HCT116 (cell line): ENCODE data around the gene UBTD2. TPM values are rescaled to one million over a fixed set of nuclear protein-coding genes. Genes with fewer than 3 reads are reported as not detected.

ENCODE experiments used
- ATAC-seq: fragments of 200-7000 bp; cut with Tn5 transposase; 2 replicates; pipeline ENCODE4 v1.9.1; 2020; ENCODE audit warnings: mild to moderate bottlenecking, moderate library complexity
- BruUV-seq: library from RNA; stranded (reverse); fragments of 400-500 nt; replicated peaks from 2 replicates; lab custom pipeline; 2021; lab: Mats Ljungman, UMichigan
- CTCF ChIA-PET: fragments of 300-600 bp; sonication (Branson Sonifier 250); formaldehyde crosslinking; loops from one replicate; lab custom pipeline; 2021; ENCODE audit warnings: antibody characterized with exemption; lab: Charles Lee
- POLR2A ChIA-PET: fragments of 300-600, 350-600 bp; sonication (Branson Sonifier 250); formaldehyde crosslinking; loops from one replicate; lab custom pipeline; 2021; ENCODE audit warnings: antibody characterized with exemption; lab: Charles Lee
- RAD21 ChIA-PET, 2 experiments: fragments of 300-600 bp; sonication (Branson Sonifier 250); formaldehyde crosslinking; loops; one replicate each; lab custom pipeline; 2023; ENCODE audit warnings: low total read pairs in 2 of 2; ENCODE audit not compliant: uncharacterized antibody in 2 of 2, unreplicated experiment in 2 of 2, low non-redundant PET in 1 of 2; lab: Charles Lee
- DNase-seq: peaks from one replicate; pipeline ENCODE4 v3.0.0-alpha.2; 2010; ENCODE audit warnings: low read depth, low spot score
- H2AFZ ChIP-seq: fragments of 200-600 bp; shearing (Covaris generic), sonication (generic); 2 replicates; pipeline ENCODE4 v1.6.1; 2017; ENCODE audit warnings: low read depth, mixed run types, mixed read lengths, antibody characterized with exemption, low read length; ENCODE audit not compliant: poor library complexity, severe bottlenecking
- H3K27ac ChIP-seq: 2 replicates; pipeline ENCODE4 v1.5.1; 2012; ENCODE audit warnings: low read depth, low read length
- H3K27me3 ChIP-seq: fragments of 200-600 bp; sonication (generic); 2 replicates; pipeline ENCODE4 v1.6.1; 2016; ENCODE audit warnings: mixed run types, low read length, mixed read lengths; ENCODE audit not compliant: insufficient read depth
- H3K36me3 ChIP-seq, 2 experiments: fragments of 200-500 bp in 1 of 2; fragments of 200-600 bp in 1 of 2; sonication (Bioruptor generic) in 1 of 2; sonication (generic) in 1 of 2; 2 replicates each; pipeline versions ENCODE4 v1.5.1 to v1.6.1; 2014 to 2016; ENCODE audit warnings: low read length in 2 of 2, inconsistent platforms in 1 of 2, mixed read lengths in 1 of 2, mixed run types in 1 of 2; ENCODE audit not compliant: insufficient read depth in 2 of 2, control insufficient read depth in 1 of 2
- H3K4me1 ChIP-seq, 2 experiments: fragments of 200-600 bp in 1 of 2; sonication (generic) in 1 of 2; 2 replicates each; pipeline versions ENCODE4 v1.5.1 to v1.6.1; 2012 to 2017; ENCODE audit warnings: low read length in 2 of 2, inconsistent platforms in 1 of 2, mild to moderate bottlenecking in 1 of 2, mixed read lengths in 1 of 2, mixed run types in 1 of 2, moderate library complexity in 1 of 2; ENCODE audit not compliant: insufficient read depth in 2 of 2, control insufficient read depth in 1 of 2
- H3K4me2 ChIP-seq: fragments of 200-600 bp; sonication (generic); 2 replicates; pipeline ENCODE4 v1.6.1; 2017; ENCODE audit warnings: mixed run types, low read length, mixed read lengths
- H3K4me3 ChIP-seq, 2 experiments: fragments of 200-600 bp in 1 of 2; sonication (generic) in 1 of 2; replicated peaks in 1 of 2; 2 replicates each; pipeline ENCODE4 v1.5.1; 2011 to 2016; ENCODE audit warnings: low read length in 2 of 2, control low read depth in 1 of 2, low read depth in 1 of 2, mild to moderate bottlenecking in 1 of 2, mixed read lengths in 1 of 2, mixed run types in 1 of 2
- H3K79me2 ChIP-seq: fragments of 200-600 bp; sonication (generic); 2 replicates; pipeline ENCODE4 v1.6.1; 2017; ENCODE audit warnings: mild to moderate bottlenecking, mixed run types, low read length, moderate library complexity, mixed read lengths; ENCODE audit not compliant: insufficient read depth
- H3K9ac ChIP-seq: fragments of 200-600 bp; sonication (generic); 2 replicates; pipeline ENCODE4 v1.6.1; 2016; ENCODE audit warnings: low read length, mixed read lengths
- H3K9me2 ChIP-seq: fragments of 200-600 bp; sonication (generic), shearing (Covaris generic); 2 replicates; pipeline ENCODE4 v1.6.1; 2017; ENCODE audit warnings: mixed run types, mild to moderate bottlenecking, moderate library complexity; ENCODE audit not compliant: insufficient read depth
- H3K9me3 ChIP-seq, 2 experiments: fragments of 200-500 bp in 1 of 2; fragments of 200-600 bp in 1 of 2; sonication (Bioruptor generic) in 1 of 2; sonication (generic) in 1 of 2; 2 replicates each; pipeline ENCODE4 v1.6.1; 2014 to 2017; ENCODE audit warnings: low read length in 2 of 2, mixed read lengths in 2 of 2, inconsistent platforms in 1 of 2, low read depth in 1 of 2, mild to moderate bottlenecking in 1 of 2, mixed run types in 1 of 2, moderate library complexity in 1 of 2; ENCODE audit not compliant: control insufficient read depth in 1 of 2, insufficient read depth in 1 of 2
- H4K20me1 ChIP-seq: fragments of 200-600 bp; sonication (generic), shearing (Covaris generic); 2 replicates; pipeline ENCODE4 v1.6.1; 2017; ENCODE audit warnings: mixed run types, mild to moderate bottlenecking, moderate library complexity; ENCODE audit not compliant: insufficient read depth
- ATF3 ChIP-seq: IDR thresholded peaks from 2 replicates; pipeline ENCODE4 v1.6.1; 2012
- CTCF ChIP-seq, 3 experiments: fragments of 200-600 bp in 1 of 3; sonication (generic) in 1 of 3; IDR thresholded peaks in 2 of 3; conservative IDR thresholded peaks in 1 of 3; 2 replicates each; pipeline ENCODE4 v1.5.1; 2012 to 2017; ENCODE audit warnings: low read depth in 2 of 3, low read length in 2 of 3, antibody characterized with exemption in 1 of 3, borderline replicate concordance in 1 of 3, control low read depth in 1 of 3, mild to moderate bottlenecking in 1 of 3, mixed read lengths in 1 of 3, mixed run types in 1 of 3, moderate library complexity in 1 of 3; ENCODE audit not compliant: insufficient read depth in 1 of 3
- EGR1 ChIP-seq: IDR thresholded peaks from 2 replicates; pipeline ENCODE4 v1.6.1; 2012; ENCODE audit warnings: low read depth
- ELF1 ChIP-seq: IDR thresholded peaks from 2 replicates; pipeline ENCODE4 v1.6.1; 2012; ENCODE audit warnings: low read depth, borderline replicate concordance
- EZH2 ChIP-seq: fragments of 200-600 bp; sonication (generic); IDR thresholded peaks from 2 replicates; pipeline ENCODE4 v1.6.1; 2017; ENCODE audit warnings: antibody characterized with exemption, mixed run types
- EZH2phosphoT487 ChIP-seq: fragments of 200-600 bp; IDR thresholded peaks from 2 replicates; pipeline ENCODE4 v1.6.1; 2018; ENCODE audit warnings: antibody characterized with exemption, borderline replicate concordance
- JUND ChIP-seq: IDR thresholded peaks from 2 replicates; pipeline ENCODE4 v1.6.1; 2012
- POLR2A ChIP-seq: IDR thresholded peaks from 2 replicates; pipeline ENCODE4 v1.7.0; 2011; ENCODE audit warnings: borderline replicate concordance; ENCODE audit not compliant: insufficient read depth, insufficient read length; ENCODE audit errors: extremely low read depth
- POLR2AphosphoS5 ChIP-seq: IDR thresholded peaks from 2 replicates; pipeline ENCODE4 v1.6.1; 2011; ENCODE audit warnings: mild to moderate bottlenecking, low read depth, low read length, moderate library complexity
- SIN3A ChIP-seq: IDR thresholded peaks from 2 replicates; pipeline ENCODE4 v1.6.1; 2012; ENCODE audit warnings: low read depth
- TCF7L2 ChIP-seq: IDR thresholded peaks from 2 replicates; pipeline ENCODE4 v1.7.0; 2011; ENCODE audit warnings: borderline replicate concordance, inconsistent platforms; ENCODE audit not compliant: insufficient read depth, insufficient read length; ENCODE audit errors: extremely low read depth
- YY1 ChIP-seq: IDR thresholded peaks from 2 replicates; pipeline ENCODE4 v1.6.1; 2011; ENCODE audit warnings: low read length, low read depth, moderate library complexity, mild to moderate bottlenecking; ENCODE audit not compliant: insufficient replicate concordance; ENCODE audit errors: extremely low read depth
- ZBTB33 ChIP-seq: IDR thresholded peaks from 2 replicates; pipeline ENCODE4 v1.6.1; 2011; ENCODE audit warnings: mild to moderate bottlenecking, low read length, moderate library complexity; ENCODE audit not compliant: insufficient replicate concordance; ENCODE audit errors: extremely low read depth
- ZNF274 ChIP-seq: fragments of 200-500 bp; sonication (Bioruptor generic); IDR thresholded peaks from 2 replicates; pipeline ENCODE4 v1.6.1; 2014; ENCODE audit warnings: mild to moderate bottlenecking, low read depth, low read length, inconsistent platforms
- intact Hi-C: fragments of 100-400 bp; cut with micrococcal nuclease; formaldehyde crosslinking; loops from 2 replicates; pipeline ENCODE4 v1.10.0; 2022
- total RNA-seq: library from RNA; stranded (reverse); gene quantifications from one replicate; pipeline ENCODE4 v1.2.1, GENCODE V29; 2021; ENCODE audit not compliant: unreplicated experiment
- TF ChIP-seq, protein P1 (sequence below): IDR thresholded peaks from 2 replicates; pipeline ENCODE4 v1.6.1; 2012

The UBTD2 gene
- total RNA-seq, 1 experiment from 2014 or later: 15.9 TPM

GRCh38 chr5:172251419-172251818, 32.1 kb downstream of the UBTD2 start:
- H4K20me1 ChIP-seq: no peaks in the 10 kb centered on the region
- H3K4me2 ChIP-seq: no peak overlapping the region
- BruUV-seq: no TSS peak
- H3K9ac ChIP-seq: no peak overlapping the region
- POLR2A ChIA-PET: no interaction called here
- TF ChIP-seq ZNF274 (no peak), ATF3 (no peak), CTCF (IDR thresholded peaks at IDR 0.05 in 2 of 3, conservative IDR thresholded peaks at IDR 0.05 in 1 of 3; ENCODE audit: borderline replicate concordance in 1 of 3, insufficient read depth in 1 of 3, low read depth in 2 of 3, low read length in 2 of 3) (no peak), POLR2AphosphoS5 (no peak), ELF1 (no peak), ZBTB33 (no peak), EGR1 (no peak), YY1 (no peak), JUND (no peak), SIN3A (no peak), POLR2A (no peak), TCF7L2 (no peak), EZH2phosphoT487 (no peak), EZH2 (no peak)
- TF ChIP-seq, protein P1, sequence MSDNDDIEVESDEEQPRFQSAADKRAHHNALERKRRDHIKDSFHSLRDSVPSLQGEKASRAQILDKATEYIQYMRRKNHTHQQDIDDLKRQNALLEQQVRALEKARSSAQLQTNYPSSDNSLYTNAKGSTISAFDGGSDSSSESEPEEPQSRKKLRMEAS: no peak
- TF ChIP-seq, all 23 proteins: peak for 0
- Histone ChIP-seq H3K36me3 (no peaks in the 10 kb centered on the region), H3K4me3 (no peak overlapping the region), H3K9me3 (no peaks in the 10 kb centered on the region), H3K9me2 (no peaks in the 10 kb centered on the region), H3K27ac (no peak overlapping the region), H3K79me2 (no peaks in the 10 kb centered on the region; the same call in 1 of the 2 replicates), H3K27me3 (no peaks in the 10 kb centered on the region), H2AFZ (no peak overlapping the region), H3K4me1 (no peaks in the 10 kb centered on the region)
- DNase-seq (no peak), ATAC-seq (no peak)
- intact Hi-C loops: no loop called here
- RAD21 ChIA-PET: no interaction called here
- CTCF ChIA-PET: no interaction called here
